GM18909 (cell line): Measurements from ENCODE around the gene UBE2L6.

Experiments
- ATAC-seq: cut with Tn5 transposase; IDR thresholded peaks from one replicate; pipeline ENCODE4 v1.9.1; 2021; ENCODE audit warnings: mild to moderate bottlenecking; ENCODE audit not compliant: unreplicated experiment, poor library complexity

UBE2L6 gene

DNA sequence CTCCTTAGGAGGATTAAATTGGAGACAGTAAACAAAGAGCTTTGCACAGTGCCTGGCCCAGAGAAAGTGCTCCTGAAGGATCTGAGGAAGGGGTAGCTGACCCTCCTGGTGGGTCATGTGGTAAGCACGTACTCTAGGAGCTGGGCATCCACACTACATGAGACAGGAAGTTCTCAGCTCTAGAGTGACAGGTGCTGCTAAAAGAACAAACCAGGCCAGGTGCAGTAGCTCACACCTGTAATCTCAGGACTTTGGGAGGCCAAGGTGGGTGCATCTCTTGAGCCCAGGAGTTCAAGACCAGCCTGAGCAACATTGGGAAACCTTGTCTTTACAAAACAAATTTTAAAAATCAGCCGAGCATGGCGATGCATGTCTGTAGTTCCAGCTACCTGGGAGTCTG is 65.1 kb downstream of the UBE2L6 start:
- ATAC-seq: no peak

DNA sequence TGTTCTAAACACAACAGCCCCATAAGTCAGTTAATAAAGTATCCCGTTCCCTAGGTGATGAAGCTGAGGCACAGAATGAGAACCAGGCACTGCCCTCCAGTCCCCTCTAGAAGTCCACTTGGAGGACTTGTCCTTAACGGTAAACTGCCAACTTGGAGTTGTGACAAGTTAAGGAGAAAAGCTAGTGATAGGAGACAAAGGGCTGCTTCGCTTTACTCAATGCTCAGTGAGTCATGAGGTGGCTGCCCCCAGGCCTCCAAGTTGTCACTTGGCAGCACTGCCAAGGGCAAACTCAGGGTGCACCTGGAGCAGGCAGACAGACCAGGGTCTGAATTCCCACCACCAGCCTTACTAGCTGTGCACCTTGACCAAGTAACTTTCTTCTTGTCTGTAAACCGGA is 65.5 kb downstream of the UBE2L6 start:
- ATAC-seq: no peak
